22Rv1 (cell line): Measurements from ENCODE around the gene LSP1.
A peak's percentile ranks its signal among the peaks of the same experiment; 100 is the strongest.

Experiments used
- CTCF ChIP-seq: fragments of 450-650 bp; IDR thresholded peaks from 2 replicates; pipeline ENCODE4 v1.5.1; 2017; ENCODE audit warnings: mild to moderate bottlenecking
- ZFX ChIP-seq: fragments of 450-650 bp; IDR thresholded peaks from 2 replicates; pipeline ENCODE4 v1.6.1; 2017; ENCODE audit warnings: antibody characterized with exemption, borderline replicate concordance

- TF ChIP-seq CTCF = peak; percentile 87
- no peak for TF ChIP-seq ZFX
These were observed 23.6 kb downstream of the LSP1 start for GRCh38 chr11:1876361-1877063.
